Esophagus (tissue), 2 donors: ENCODE measurements around the gene IGDCC3. TPM values are rescaled to one million over a fixed set of nuclear protein-coding genes. Genes with fewer than 3 reads are reported as not detected.

Experiments
- H3K27ac ChIP-seq, 2 donors: one replicate each; pipeline ENCODE4 v1.5.1; 2013; ENCODE audit warnings: low read depth in 2 of 2, mild to moderate bottlenecking in 2 of 2, inconsistent platforms in 1 of 2, low read length in 1 of 2, moderate library complexity in 1 of 2
- H3K27me3 ChIP-seq, 2 donors: one replicate each; pipeline ENCODE4 v1.6.1; 2013; ENCODE audit warnings: low read length in 2 of 2, control low read depth in 1 of 2, mild to moderate bottlenecking in 1 of 2; ENCODE audit not compliant: insufficient read depth in 2 of 2, control insufficient read depth in 1 of 2
- H3K36me3 ChIP-seq, 2 donors: one replicate each; pipeline ENCODE4 v1.6.1; 2013; ENCODE audit warnings: low read length in 1 of 2; ENCODE audit not compliant: control insufficient read depth in 2 of 2, insufficient read depth in 2 of 2
- H3K4me1 ChIP-seq, 2 donors: one replicate each; pipeline ENCODE4 v1.6.1; 2013; ENCODE audit warnings: low read length in 1 of 2; ENCODE audit not compliant: control insufficient read depth in 2 of 2, insufficient read depth in 2 of 2
- H3K4me3 ChIP-seq, 2 donors: one replicate each; pipeline ENCODE4 v1.5.1; 2013; ENCODE audit warnings: low read length in 2 of 2, mild to moderate bottlenecking in 2 of 2, low read depth in 1 of 2, moderate library complexity in 1 of 2
- H3K9me3 ChIP-seq, 2 donors: one replicate each; pipeline ENCODE4 v1.6.1; 2013; ENCODE audit warnings: mild to moderate bottlenecking in 2 of 2, low read depth in 1 of 2, low read length in 1 of 2, moderate library complexity in 1 of 2; ENCODE audit not compliant: control insufficient read depth in 2 of 2, insufficient read depth in 1 of 2
- WGBS, 2 donors: extraction: QIAGEN DNeasy Blood & Tissue Kit; methylation state at CpG; one replicate each; pipeline ENCODE4 v1.1.7; 2013; 5-methylcytosine and 5-hydroxymethylcytosine counted together
- polyA plus RNA-seq, 2 donors: library from polyadenylated mRNA; stranded (reverse); fragments of 200-250 nt; gene quantifications; one replicate each; pipeline ENCODE4 v1.2.3, GENCODE V29; 2013
- donor health status: healthy with polysubstance abuse.
- donor health status: Bipolar disorder and iron deficiency.

IGDCC3 gene
- polyA plus RNA-seq, 2 donors: under 0.01 TPM; not detected in 1

DNA sequence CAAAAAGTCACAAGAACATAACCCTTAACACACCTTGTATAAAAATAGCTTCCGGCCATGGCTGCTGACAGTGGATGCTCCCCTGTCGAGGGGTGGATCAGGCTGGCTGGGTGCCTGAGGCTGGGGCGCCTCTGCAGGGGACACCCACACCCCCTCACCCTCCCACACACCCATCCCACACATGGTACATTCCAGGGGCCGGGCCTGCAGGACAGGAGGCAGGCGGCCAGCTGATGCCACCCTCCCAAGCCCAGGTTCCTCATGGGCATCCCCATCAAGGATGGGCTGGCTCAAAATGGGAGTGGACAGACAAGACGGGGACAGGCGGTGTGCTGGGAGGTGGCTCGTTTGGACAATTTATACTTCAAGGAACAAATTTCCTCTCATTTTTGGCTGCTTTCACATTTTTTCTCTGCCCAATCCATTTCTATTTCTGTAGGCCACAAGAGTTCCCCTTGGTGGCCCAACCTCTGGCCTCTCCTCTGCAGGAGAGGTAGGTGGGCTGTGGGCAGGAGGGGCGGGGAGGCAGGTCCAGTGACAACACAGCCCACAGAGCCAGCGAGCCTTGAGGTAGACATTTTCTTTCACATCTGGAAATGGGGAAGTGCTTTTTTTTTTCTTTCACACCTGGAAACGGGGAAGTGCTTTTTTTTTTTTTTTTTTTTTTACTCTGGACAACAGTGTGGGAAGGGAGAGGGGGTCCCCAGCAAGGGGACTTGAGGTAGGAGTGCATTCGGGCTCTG lies 50.0 kb downstream of the IGDCC3 start:
- Histone ChIP-seq H3K27ac (no peak overlapping the region), H3K4me3 (no peak overlapping the region), H3K27me3 (no peaks in the 10 kb centered on the region), H3K4me1 (no peaks in the 10 kb centered on the region), H3K9me3 (no peaks in the 10 kb centered on the region), H3K36me3 (no peaks in the 10 kb centered on the region)
- 75 to 76% methylated on average over 12 of the region's 12 CpGs for WGBS, 2 donors

DNA sequence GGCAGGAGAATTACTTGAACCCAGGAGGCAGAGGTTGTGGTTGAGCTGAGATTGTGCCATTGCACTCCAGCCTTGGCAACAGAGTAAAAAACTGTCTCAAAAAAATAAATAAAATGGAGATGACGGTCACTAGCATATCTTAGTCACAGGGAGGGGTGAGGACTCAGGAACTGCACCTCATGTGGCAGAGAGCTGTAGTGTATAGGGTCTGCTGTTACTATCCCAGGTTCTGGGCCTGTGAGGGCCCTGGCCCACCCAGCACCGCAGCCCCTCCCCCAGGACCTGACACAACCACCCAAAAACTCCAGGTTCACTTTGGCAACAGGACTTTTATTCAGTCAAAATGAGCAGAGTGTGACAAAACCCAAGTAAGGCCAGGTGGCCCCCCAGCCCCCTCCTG lies 51.0 kb downstream of the IGDCC3 start:
- no peaks in the 10 kb centered on the region for H3K4me1 ChIP-seq
- no peak overlapping the region for H3K4me3 ChIP-seq
- H3K27ac ChIP-seq: no peak overlapping the region
- no peaks in the 10 kb centered on the region for H3K27me3 ChIP-seq
- no peaks in the 10 kb centered on the region for H3K9me3 ChIP-seq
- H3K36me3 ChIP-seq: no peaks in the 10 kb centered on the region
- WGBS, 2 donors: 80 to 81% methylated on average over 2 of the region's 2 CpGs

DNA sequence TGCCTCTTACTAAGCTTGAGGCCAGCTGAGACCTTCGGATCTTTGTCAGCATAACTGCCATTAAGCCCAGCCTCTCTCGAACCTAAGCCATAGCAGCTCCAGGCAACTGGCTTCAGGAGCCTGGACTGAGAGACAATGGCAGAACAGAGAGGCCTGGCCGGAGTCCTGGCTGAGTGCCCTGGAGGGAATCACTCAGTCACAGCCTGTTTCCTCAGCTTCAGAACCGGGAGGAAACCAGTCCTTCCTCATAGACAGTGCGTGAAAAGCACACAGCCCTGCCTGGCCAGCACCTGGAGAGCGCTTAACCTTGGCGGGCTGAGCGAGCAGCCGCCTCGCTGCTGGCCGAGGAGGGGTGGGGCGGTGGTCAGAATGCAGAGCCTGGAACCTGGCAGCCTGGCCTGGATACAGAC lies 51.7 kb downstream of the IGDCC3 start:
- Histone ChIP-seq H3K27ac (no peak overlapping the region), H3K4me3 (no peak overlapping the region), H3K36me3 (no peaks in the 10 kb centered on the region), H3K4me1 (no peaks in the 10 kb centered on the region), H3K27me3 (no peaks in the 10 kb centered on the region), H3K9me3 (no peaks in the 10 kb centered on the region)
- 35 to 37% methylated on average over 12 of the region's 12 CpGs for WGBS, 2 donors

DNA sequence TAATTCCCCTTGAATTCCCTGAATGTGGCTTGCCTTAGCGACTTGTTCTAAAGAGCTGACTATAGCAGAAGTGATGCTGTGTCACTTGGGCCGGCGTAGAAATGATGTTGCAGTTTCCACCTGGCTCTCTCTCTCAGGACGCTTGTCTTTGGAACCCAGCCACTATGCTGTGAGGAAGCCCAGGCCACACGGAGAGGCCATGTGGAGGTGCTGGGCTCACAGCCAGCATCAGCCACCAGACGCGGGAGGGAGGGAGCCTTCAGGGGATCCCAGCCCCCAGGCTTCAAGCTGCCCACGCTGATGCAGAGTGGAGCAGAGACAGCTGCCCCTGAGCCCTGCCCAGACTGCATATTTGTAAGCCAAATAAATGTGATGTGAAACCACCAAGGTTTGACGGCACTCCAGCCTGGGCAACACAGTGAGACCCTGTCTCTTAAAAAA lies 54.7 kb downstream of the IGDCC3 start:
- WGBS, 2 donors: 19 to 26% methylated on average over 9 of the region's 9 CpGs
- Histone ChIP-seq H3K4me1 (no peaks in the 10 kb centered on the region), H3K27ac (no peak overlapping the region)

DNA sequence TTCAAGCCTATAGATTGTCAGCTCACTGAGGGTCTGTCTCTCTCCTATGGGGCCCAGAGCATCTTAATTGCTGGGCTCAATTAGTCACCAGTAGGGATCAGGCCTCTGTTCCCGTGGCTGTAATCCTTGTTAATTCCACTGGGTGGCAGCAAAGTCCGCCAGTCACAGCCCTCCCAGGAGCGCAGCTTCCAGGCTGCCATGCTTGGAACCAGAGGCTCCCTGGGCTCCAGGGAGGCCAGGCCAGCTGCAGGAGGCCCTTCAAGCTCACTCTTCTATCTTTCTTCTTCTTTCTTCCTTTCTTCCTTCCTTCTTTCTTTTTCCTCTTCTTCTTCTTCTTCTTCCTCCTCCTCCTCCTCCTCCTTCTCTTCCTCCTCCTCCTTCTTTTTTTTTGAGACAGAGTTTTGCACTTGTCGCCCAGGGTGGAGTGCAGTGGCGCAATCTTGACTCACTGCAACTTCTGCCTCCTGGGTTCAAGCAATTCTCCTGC lies 58.9 kb downstream of the IGDCC3 start:
- Histone ChIP-seq H3K4me1 (no peaks in the 10 kb centered on the region), H3K9me3 (no peaks in the 10 kb centered on the region), H3K27me3 (no peaks in the 10 kb centered on the region), H3K36me3 (no peaks in the 10 kb centered on the region), H3K4me3 (no peak overlapping the region), H3K27ac (no peak overlapping the region)
- WGBS, 2 donors: 33 to 36% methylated on average over 5 of the region's 5 CpGs

More for the DNA sequence above, 54.7 kb downstream of the IGDCC3 start:
- H3K27me3 ChIP-seq: no peaks in the 10 kb centered on the region
- no peak overlapping the region for H3K4me3 ChIP-seq
- H3K36me3 ChIP-seq: no peaks in the 10 kb centered on the region
- no peaks in the 10 kb centered on the region for H3K9me3 ChIP-seq

DNA sequence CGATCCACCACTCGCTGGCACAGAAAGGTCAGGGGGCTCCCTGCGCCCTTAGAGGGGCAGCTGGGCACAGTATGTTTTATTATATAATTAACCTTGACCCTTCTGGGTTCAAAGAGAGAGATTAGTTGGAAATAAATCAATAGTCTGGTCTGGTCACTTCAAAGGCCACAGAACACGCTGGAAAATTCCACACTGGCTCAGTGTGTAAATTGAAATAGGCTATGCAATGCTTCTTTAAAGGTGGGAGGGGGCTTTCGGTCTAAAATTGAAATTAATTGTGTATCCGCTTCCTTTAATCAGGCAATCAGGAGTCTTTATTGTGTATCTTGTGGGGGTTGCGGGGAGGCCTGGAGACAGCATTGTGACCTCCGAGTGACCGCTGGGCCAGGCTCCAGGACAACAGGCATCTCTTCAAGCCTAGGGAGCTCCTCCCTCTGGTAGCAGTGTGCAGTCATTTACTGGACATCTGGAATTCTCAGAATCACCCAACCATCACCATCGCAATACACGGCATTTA lies 65.3 kb downstream of the IGDCC3 start:
- Histone ChIP-seq H3K4me3 (no peak overlapping the region), H3K4me1 (no peaks in the 10 kb centered on the region), H3K9me3 (no peaks in the 10 kb centered on the region), H3K27me3 (no peaks in the 10 kb centered on the region), H3K36me3 (no peaks in the 10 kb centered on the region), H3K27ac (no peak overlapping the region)
- WGBS, 2 donors: 65 to 72% methylated on average over 11 of the region's 11 CpGs

DNA sequence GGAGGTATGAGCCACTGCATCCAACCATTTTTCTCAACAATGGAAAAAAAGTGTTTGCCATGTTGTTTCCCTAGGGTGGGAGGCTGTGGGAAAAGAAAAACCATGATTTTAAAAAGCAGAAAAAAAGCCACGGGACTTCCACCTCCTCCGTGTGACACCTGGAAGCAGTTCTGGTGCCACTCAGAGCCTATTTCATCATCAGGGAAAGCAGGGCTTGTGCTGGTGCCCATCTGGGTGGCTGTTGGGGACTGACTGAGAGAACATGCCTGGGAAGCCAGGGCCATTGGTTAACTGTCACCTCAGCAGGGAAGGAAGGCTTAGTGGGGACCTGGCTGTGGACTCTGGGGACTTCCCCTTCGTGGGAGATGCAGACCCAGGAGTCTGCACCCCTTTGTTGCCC lies 66.0 kb downstream of the IGDCC3 start:
- no peaks in the 10 kb centered on the region for H3K36me3 ChIP-seq
- no peaks in the 10 kb centered on the region for H3K27me3 ChIP-seq
- no peak overlapping the region for H3K27ac ChIP-seq
- H3K4me3 ChIP-seq: no peak overlapping the region
- H3K9me3 ChIP-seq: no peaks in the 10 kb centered on the region
- WGBS, 2 donors: 41 to 46% methylated on average over 3 of the region's 3 CpGs
- no peaks in the 10 kb centered on the region for H3K4me1 ChIP-seq

DNA sequence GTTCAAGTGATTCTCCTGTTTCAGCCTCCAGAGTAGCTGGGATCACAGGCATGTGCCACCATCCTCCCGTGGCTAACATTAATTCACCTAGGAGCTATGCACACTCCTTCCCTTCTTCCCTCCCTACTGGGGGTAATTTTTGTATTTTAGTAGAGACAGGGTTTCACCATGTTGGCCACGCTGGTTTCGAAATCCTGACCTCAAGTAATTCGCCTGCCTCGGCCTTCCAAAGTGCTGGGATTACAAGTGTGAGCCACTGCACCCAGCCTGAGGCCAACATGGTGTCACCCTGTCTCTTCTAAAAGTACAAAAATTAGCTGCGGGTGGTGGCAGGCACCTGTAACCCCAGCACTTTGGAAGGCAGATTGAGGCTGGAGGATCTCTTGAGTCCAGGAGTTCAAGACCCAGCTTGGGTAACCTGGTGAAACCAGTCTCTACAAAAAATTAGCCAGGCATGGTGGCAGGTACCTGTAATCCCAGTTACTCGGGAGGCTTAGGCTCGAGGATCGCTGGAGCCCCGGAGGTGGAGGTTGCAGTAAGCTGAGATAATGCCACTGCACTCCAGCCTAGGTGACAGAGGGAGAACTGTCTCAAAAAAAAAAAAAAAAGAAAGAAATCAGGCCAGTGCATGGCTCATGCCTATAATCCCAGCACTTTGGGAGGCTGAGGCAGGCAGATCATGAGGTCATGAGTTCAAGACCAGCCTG lies 67.2 kb downstream of the IGDCC3 start:
- no peak overlapping the region for H3K27ac ChIP-seq
- 86% methylated on average over 10 of the region's 10 CpGs for WGBS, 2 donors

DNA sequence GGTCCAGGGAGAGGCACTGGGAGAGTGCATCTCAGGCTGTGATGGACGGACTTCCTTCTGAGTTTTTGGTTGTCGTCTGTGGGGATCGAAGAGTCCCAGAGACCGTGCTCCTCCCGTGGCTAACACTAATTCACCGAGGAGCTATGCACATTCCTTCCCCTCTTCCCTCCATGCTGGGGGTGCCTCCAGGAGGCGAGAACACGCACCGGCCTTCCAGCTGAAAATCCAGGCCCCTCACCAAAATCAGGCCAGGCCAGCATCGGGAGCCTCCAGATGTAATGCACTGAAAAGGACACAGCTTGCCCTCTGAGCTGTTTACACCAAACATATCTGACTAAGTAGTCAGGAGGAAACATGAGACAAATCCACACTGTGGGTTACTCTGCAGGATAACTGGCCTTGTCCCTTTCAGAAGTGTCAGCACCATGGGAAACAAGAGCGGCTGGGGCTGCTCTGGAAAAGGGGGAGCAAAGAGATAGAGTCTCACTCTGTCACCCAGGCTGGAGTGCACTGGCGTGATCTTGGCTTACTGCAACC lies 67.9 kb downstream of the IGDCC3 start:
- Histone ChIP-seq H3K9me3 (no peaks in the 10 kb centered on the region), H3K4me1 (no peaks in the 10 kb centered on the region), H3K36me3 (no peaks in the 10 kb centered on the region), H3K27me3 (no peaks in the 10 kb centered on the region), H3K4me3 (no peak overlapping the region), H3K27ac (no peak overlapping the region)
- 83 to 86% methylated on average over 12 of the region's 12 CpGs for WGBS, 2 donors

More for the DNA sequence above, 67.2 kb downstream of the IGDCC3 start:
- no peaks in the 10 kb centered on the region for H3K36me3 ChIP-seq
- no peak overlapping the region for H3K4me3 ChIP-seq
- H3K9me3 ChIP-seq: no peaks in the 10 kb centered on the region
- no peaks in the 10 kb centered on the region for H3K27me3 ChIP-seq
- no peaks in the 10 kb centered on the region for H3K4me1 ChIP-seq
